Activated T-cell treated with anti-CD3 and anti-CD28 coated beads for 4 hours (primary cell): ENCODE measurements around the gene MPPED1.

Experiments used
- DNase-seq: peaks from one replicate; pipeline ENCODE4 v3.0.0-alpha.2; 2020

Gene MPPED1

GRCh38 chr22:43393132-43393843 lies 18.5 kb upstream of the MPPED1 start:
- no peak for DNase-seq

- no peak for DNase-seq
Measured at GRCh38 chr22:43393844-43394474, 17.9 kb upstream of the MPPED1 start.

GRCh38 chr22:43395086-43395695 lies 16.6 kb upstream of the MPPED1 start:
- no peak for DNase-seq

GRCh38 chr22:43396321-43396933 lies 15.4 kb upstream of the MPPED1 start:
- no peak for DNase-seq

- DNase-seq: no peak
Measured at GRCh38 chr22:43396934-43397457, 14.8 kb upstream of the MPPED1 start.

GRCh38 chr22:43397766-43398165 lies 14.0 kb upstream of the MPPED1 start:
- DNase-seq: no peak

GRCh38 chr22:43398246-43398645 lies 13.6 kb upstream of the MPPED1 start:
- no peak for DNase-seq

GRCh38 chr22:43398910-43399309 lies 12.9 kb upstream of the MPPED1 start:
- DNase-seq: no peak

- DNase-seq: no peak
Measured at GRCh38 chr22:43399338-43399979, 12.4 kb upstream of the MPPED1 start.

- DNase-seq: no peak
Measured at GRCh38 chr22:43399980-43400358, 11.8 kb upstream of the MPPED1 start.

GRCh38 chr22:43400449-43400848 lies 11.4 kb upstream of the MPPED1 start:
- DNase-seq: no peak

- no peak for DNase-seq
Measured at GRCh38 chr22:43401233-43401632, 10.6 kb upstream of the MPPED1 start.

- DNase-seq: no peak
Measured at GRCh38 chr22:43401661-43402060, 10.2 kb upstream of the MPPED1 start.

- no peak for DNase-seq
Measured at GRCh38 chr22:43402128-43402527, 9.7 kb upstream of the MPPED1 start.

- no peak for DNase-seq
Measured at GRCh38 chr22:43404673-43405385, 7.0 kb upstream of the MPPED1 start.

GRCh38 chr22:43406186-43406790 lies 5.5 kb upstream of the MPPED1 start:
- no peak for DNase-seq

GRCh38 chr22:43407591-43407990 lies 4.2 kb upstream of the MPPED1 start:
- no peak for DNase-seq

- DNase-seq: no peak
Measured at GRCh38 chr22:43408009-43408408, 3.8 kb upstream of the MPPED1 start.

- no peak for DNase-seq
Measured at GRCh38 chr22:43409046-43409445, 2.8 kb upstream of the MPPED1 start.

- no peak for DNase-seq
Measured at GRCh38 chr22:43409800-43410199, 2.0 kb upstream of the MPPED1 start.

GRCh38 chr22:43411040-43411868 lies 560 bp upstream of the MPPED1 start:
- DNase-seq: no peak
